ENCODE data around the gene MAN1A1. TPM values are rescaled to one million over a fixed set of nuclear protein-coding genes. Genes with fewer than 3 reads are reported as not detected.

The MAN1A1 gene
- total RNA-seq, 1 donor from 2014 or later: 52.2 TPM

GRCh38 chr6:119215309-119215708 lies 134.3 kb downstream of the MAN1A1 start:
- no peaks in the 10 kb centered on the region for H3K36me3 Mint-ChIP-seq
- TF ChIP-seq CTCF (conservative IDR thresholded peaks at IDR 0.05): no peak
- H3K4me1 Mint-ChIP-seq (ENCODE audit: unreplicated experiment): no peaks in the 10 kb centered on the region
- no peaks in the 10 kb centered on the region for H3K9me3 Mint-ChIP-seq
- no peak overlapping the region for H3K4me3 Mint-ChIP-seq
- no peak for DNase-seq (ENCODE audit: extremely low spot score, unreplicated experiment)
- no peak overlapping the region for H3K27ac Mint-ChIP-seq
- H3K27me3 Mint-ChIP-seq: no peaks in the 10 kb centered on the region

GRCh38 chr6:119210596-119210995 lies 139.0 kb downstream of the MAN1A1 start:
- no peak for DNase-seq (ENCODE audit: extremely low spot score, unreplicated experiment)
- no peak for TF ChIP-seq CTCF (conservative IDR thresholded peaks at IDR 0.05)
- H3K27ac Mint-ChIP-seq: no peak overlapping the region

GRCh38 chr6:119209452-119210205 lies 139.9 kb downstream of the MAN1A1 start:
- no peak for TF ChIP-seq CTCF (conservative IDR thresholded peaks at IDR 0.05)
- Mint-ChIP-seq H3K36me3 (no peaks in the 10 kb centered on the region), H3K27me3 (no peaks in the 10 kb centered on the region), H3K4me3 (no peak overlapping the region), H3K9me3 (no peaks in the 10 kb centered on the region), H3K4me1 (ENCODE audit: unreplicated experiment) (peaks cover 9% of the 10 kb centered on the region), H3K27ac (no peak overlapping the region)
- no peak for DNase-seq (ENCODE audit: extremely low spot score, unreplicated experiment)

More at GRCh38 chr6:119210596-119210995, 139.0 kb downstream of the MAN1A1 start:
- Mint-ChIP-seq H3K27me3 (no peaks in the 10 kb centered on the region), H3K4me1 (ENCODE audit: unreplicated experiment) (peaks cover 9% of the 10 kb centered on the region), H3K36me3 (no peaks in the 10 kb centered on the region), H3K4me3 (no peak overlapping the region), H3K9me3 (no peaks in the 10 kb centered on the region)

GRCh38 chr6:119207971-119208725 lies 141.4 kb downstream of the MAN1A1 start:
- no peak for TF ChIP-seq CTCF (conservative IDR thresholded peaks at IDR 0.05)
- Mint-ChIP-seq H3K4me1 (ENCODE audit: unreplicated experiment) (peaks cover 9% of the 10 kb centered on the region), H3K36me3 (peaks cover 8% of the 10 kb centered on the region)

GRCh38 chr6:119207327-119207726 lies 142.2 kb downstream of the MAN1A1 start:
- Mint-ChIP-seq H3K27ac (no peak overlapping the region), H3K4me1 (ENCODE audit: unreplicated experiment) (peaks cover 9% of the 10 kb centered on the region), H3K4me3 (no peak overlapping the region), H3K27me3 (no peaks in the 10 kb centered on the region), H3K9me3 (no peaks in the 10 kb centered on the region), H3K36me3 (peaks cover 14% of the 10 kb centered on the region)
- no peak for TF ChIP-seq CTCF (conservative IDR thresholded peaks at IDR 0.05)
- DNase-seq (ENCODE audit: extremely low spot score, unreplicated experiment): no peak

More at GRCh38 chr6:119207971-119208725, 141.4 kb downstream of the MAN1A1 start:
- Mint-ChIP-seq H3K4me3 (no peak overlapping the region), H3K9me3 (no peaks in the 10 kb centered on the region), H3K27me3 (no peaks in the 10 kb centered on the region), H3K27ac (no peak overlapping the region)
- DNase-seq (ENCODE audit: extremely low spot score, unreplicated experiment): no peak

All from type B pancreatic cell (in vitro differentiated cells).